Aorta (tissue), 5 donors: ENCODE results near the gene CYFIP1. TPM values are rescaled to one million over a fixed set of nuclear protein-coding genes. Genes with fewer than 3 reads are reported as not detected.

Source experiments
- ATAC-seq: fragments of 200-7000 bp; cut with Tn5 transposase; one replicate; pipeline ENCODE4 v1.9.1; 2022; ENCODE audit warnings: moderate library complexity; ENCODE audit not compliant: low FRiP score
- DNase-seq, 2 donors: peaks; one replicate each; pipeline ENCODE4 v3.0.0-alpha.2; 2020
- H3K27ac ChIP-seq, 2 donors: one replicate each; pipeline ENCODE4 v1.5.1; 2013; ENCODE audit warnings: low read length in 2 of 2, mild to moderate bottlenecking in 2 of 2, moderate library complexity in 2 of 2, control low read depth in 1 of 2, inconsistent platforms in 1 of 2, low read depth in 1 of 2
- H3K27me3 ChIP-seq, 2 donors: one replicate each; pipeline ENCODE4 v1.6.1; 2013; ENCODE audit warnings: control low read depth in 1 of 2, low read length in 1 of 2, mild to moderate bottlenecking in 1 of 2, moderate library complexity in 1 of 2; ENCODE audit not compliant: insufficient read depth in 2 of 2, control insufficient read depth in 1 of 2
- H3K36me3 ChIP-seq, 2 donors: one replicate each; pipeline ENCODE4 v1.6.1; 2013; ENCODE audit warnings: control low read depth in 1 of 2, low read length in 1 of 2, mild to moderate bottlenecking in 1 of 2; ENCODE audit not compliant: insufficient read depth in 2 of 2, control insufficient read depth in 1 of 2
- H3K4me1 ChIP-seq, 2 donors: one replicate each; pipeline ENCODE4 v1.6.1; 2013; ENCODE audit warnings: low read length in 2 of 2, control low read depth in 1 of 2, mild to moderate bottlenecking in 1 of 2, moderate library complexity in 1 of 2; ENCODE audit not compliant: insufficient read depth in 2 of 2, control insufficient read depth in 1 of 2
- H3K4me3 ChIP-seq, 2 donors: one replicate each; pipeline ENCODE4 v1.5.1; 2013; ENCODE audit warnings: low read length in 2 of 2, control low read depth in 1 of 2, mild to moderate bottlenecking in 1 of 2
- H3K9me3 ChIP-seq: one replicate; pipeline ENCODE4 v1.6.1; 2013; ENCODE audit warnings: mild to moderate bottlenecking, low read length; ENCODE audit not compliant: control insufficient read depth
- WGBS, 2 donors: extraction: QIAGEN DNeasy Blood & Tissue Kit; methylation state at CpG; one replicate each; pipeline ENCODE4 v1.1.7; 2013; 5-methylcytosine and 5-hydroxymethylcytosine counted together
- intact Hi-C, 2 donors: fragments of 100-400 bp; cut with DNase I; formaldehyde crosslinking; loops; one replicate each; pipeline versions ENCODE4 v1.14.2 to v1.15.0; 2022
- polyA plus RNA-seq, 2 donors: library from polyadenylated mRNA; stranded (reverse); fragments of 200-250 nt; gene quantifications; one replicate each; pipeline ENCODE4 v1.2.3, GENCODE V29; 2013
- total RNA-seq, 2 donors: library from RNA; stranded (reverse); fragmentation: NEBNext Ultra II Directional; extraction: Animal tissue kit (Norgen Biotek cat#: 25700); gene quantifications; one replicate each; pipeline ENCODE4 v1.2.1, GENCODE V29; 2021
- donor health status: healthy with polysubstance abuse.
- donor health status: Bipolar disorder and iron deficiency.
- donor health status: DM: no; HTN: no; CAD: no.
- donor health status: DM: no; HTN: no; CAD: no.
- donor health status: DM: yes; HTN: yes; CAD: no.

CYFIP1 gene
- total and polyA plus RNA-seq, 4 donors = 46.5 to 172 (median 104) TPM

- Histone ChIP-seq H3K9me3 (no peaks in the 10 kb centered on the region), H3K27ac (peak overlapping the region; percentile 49 to 66), H3K36me3 (no peaks in the 10 kb centered on the region), H3K4me3 (no peak overlapping the region), H3K27me3 (no peaks in the 10 kb centered on the region), H3K4me1 (peaks cover 4 to 7% of the 10 kb centered on the region in 2 donors)
- ATAC-seq (peak; percentile 32), DNase-seq (peak in 1 of 2 donors; percentile 73)
- WGBS, 2 donors = 7 to 14% methylated on average over 12 of the region's 12 CpGs
- intact Hi-C loops = no loop called here
These were observed 16.5 kb downstream of the CYFIP1 start for GRCh38 chr15:22963641-22964040.

- peak in 1 of 2 donors; percentile 31 for DNase-seq
- Histone ChIP-seq H3K4me1 (peaks cover 4 to 7% of the 10 kb centered on the region in 2 donors), H3K36me3 (no peaks in the 10 kb centered on the region), H3K4me3 (no peak overlapping the region), H3K27ac (peak overlapping the region in 1 of 2 donors; percentile 31), H3K27me3 (no peaks in the 10 kb centered on the region), H3K9me3 (no peaks in the 10 kb centered on the region)
- intact Hi-C loops = no loop called here
- ATAC-seq = no peak
- WGBS, 2 donors = 92 to 95% methylated on average over 12 of the region's 12 CpGs
These were observed 17.6 kb downstream of the CYFIP1 start for GRCh38 chr15:22962611-22963010.

GRCh38 chr15:22961762-22962161 lies 18.4 kb downstream of the CYFIP1 start:
- intact Hi-C loops = no loop called here
- DNase-seq = peak in 1 of 2 donors; percentile 50
- Histone ChIP-seq H3K36me3 (no peaks in the 10 kb centered on the region), H3K27me3 (no peaks in the 10 kb centered on the region), H3K27ac (peak overlapping the region in 1 of 2 donors; percentile 62), H3K9me3 (no peaks in the 10 kb centered on the region), H3K4me1 (peaks cover 4 to 7% of the 10 kb centered on the region in 2 donors), H3K4me3 (no peak overlapping the region)
- no peak for ATAC-seq
- WGBS, 2 donors = 0% methylated on average over 1 of the region's 1 CpG

- ATAC-seq (no peak), DNase-seq (peak in 1 of 2 donors; percentile 36)
- H3K27ac ChIP-seq = peak overlapping the region in 1 of 2 donors; percentile 64
- no peaks in the 10 kb centered on the region for H3K36me3 ChIP-seq
- no peaks in the 10 kb centered on the region for H3K27me3 ChIP-seq
- intact Hi-C loops = no loop called here
- no peaks in the 10 kb centered on the region for H3K9me3 ChIP-seq
- no peak overlapping the region for H3K4me3 ChIP-seq
- 84% methylated on average over 8 of the region's 8 CpGs for WGBS, 2 donors
- H3K4me1 ChIP-seq = peaks cover 4 to 7% of the 10 kb centered on the region in 2 donors
These were observed 19.6 kb downstream of the CYFIP1 start for GRCh38 chr15:22960556-22960955.

- 76% methylated on average over 11 of the region's 11 CpGs for WGBS, 2 donors
- no peaks in the 10 kb centered on the region for H3K27me3 ChIP-seq
- H3K4me3 ChIP-seq = no peak overlapping the region
- no peaks in the 10 kb centered on the region for H3K9me3 ChIP-seq
- intact Hi-C loops = no loop called here
- ATAC-seq (no peak), DNase-seq (peak in 1 of 2 donors; percentile 72)
- peak overlapping the region in 1 of 2 donors; percentile 64 for H3K27ac ChIP-seq
- no peaks in the 10 kb centered on the region for H3K36me3 ChIP-seq
- H3K4me1 ChIP-seq = peaks cover 5 to 7% of the 10 kb centered on the region in 2 donors
These were observed 20.0 kb downstream of the CYFIP1 start for GRCh38 chr15:22960126-22960525.

GRCh38 chr15:22959321-22960101 lies 20.7 kb downstream of the CYFIP1 start:
- WGBS, 2 donors = 53 to 60% methylated on average over 33 of the region's 33 CpGs
- peak in 1 of 2 donors; percentile 68 for DNase-seq
- Histone ChIP-seq H3K36me3 (no peaks in the 10 kb centered on the region), H3K4me1 (peaks cover 7% of the 10 kb centered on the region in 2 donors), H3K27ac (peak overlapping the region; percentile 10 to 64), H3K4me3 (no peak overlapping the region), H3K27me3 (no peaks in the 10 kb centered on the region), H3K9me3 (no peaks in the 10 kb centered on the region)
- intact Hi-C loops = loop anchor here in 1 of 2 donors (10.0 kb wide), 1 partner anchor 175 kb away; the partner anchor contains the start of gene NIPA1
- no peak for ATAC-seq

- peak in 1 of 2 donors; percentile 51 for DNase-seq
- H3K27ac ChIP-seq = peak overlapping the region; percentile 10 to 64
These were observed 21.5 kb downstream of the CYFIP1 start for GRCh38 chr15:22958487-22959280.

GRCh38 chr15:22956978-22957260 lies 23.2 kb downstream of the CYFIP1 start:
- Histone ChIP-seq H3K4me3 (no peak overlapping the region), H3K9me3 (no peaks in the 10 kb centered on the region), H3K36me3 (no peaks in the 10 kb centered on the region), H3K4me1 (peaks cover 0 to 3% of the 10 kb centered on the region in 2 donors), H3K27ac (peak overlapping the region in 1 of 2 donors; percentile 37), H3K27me3 (no peaks in the 10 kb centered on the region)
- ATAC-seq (no peak), DNase-seq (peak; percentile 60 to 73)
- 57 to 59% methylated on average over 14 of the region's 14 CpGs for WGBS, 2 donors
- intact Hi-C loops = loop anchor here in 1 of 2 donors (10.0 kb wide), 1 partner anchor 172 kb away; the partner anchor contains the start of gene NIPA1

More at GRCh38 chr15:22958487-22959280, 21.5 kb downstream of the CYFIP1 start:
- H3K4me1 ChIP-seq = peaks cover 5 to 7% of the 10 kb centered on the region in 2 donors
- ATAC-seq = no peak
- no peak overlapping the region for H3K4me3 ChIP-seq
- H3K36me3 ChIP-seq = no peaks in the 10 kb centered on the region
- H3K9me3 ChIP-seq = no peaks in the 10 kb centered on the region
- intact Hi-C loops = loop anchor here in 1 of 2 donors (10.0 kb wide), 1 partner anchor 174 kb away; the partner anchor contains the start of gene NIPA1
- WGBS, 2 donors = 83 to 85% methylated on average over 16 of the region's 16 CpGs
- no peaks in the 10 kb centered on the region for H3K27me3 ChIP-seq
